ENCODE measurements around the gene RXRG.

RXRG gene

GRCh38 chr1:165451691-165452090, 6.8 kb upstream of the RXRG start:
- no peak for DNase-seq (ENCODE audit: low read depth in 2 of 2)

- no peak for DNase-seq (ENCODE audit: low read depth in 2 of 2)
Measured at GRCh38 chr1:165449131-165449530, 4.2 kb upstream of the RXRG start.

GRCh38 chr1:165445388-165445787, 462 bp upstream of the RXRG start:
- DNase-seq (ENCODE audit: low read depth in 2 of 2), result no peak

GRCh38 chr1:165443539-165444311, 1.2 kb downstream of the RXRG start:
- DNase-seq (ENCODE audit: low read depth in 2 of 2), result no peak

- DNase-seq (ENCODE audit: low read depth in 2 of 2), result no peak
Measured at GRCh38 chr1:165442653-165443052, 2.3 kb downstream of the RXRG start.

GRCh38 chr1:165442053-165442452, 2.9 kb downstream of the RXRG start:
- DNase-seq (ENCODE audit: low read depth in 2 of 2), result no peak

- no peak for DNase-seq (ENCODE audit: low read depth in 2 of 2)
Measured at GRCh38 chr1:165441166-165441880, 3.6 kb downstream of the RXRG start.

GRCh38 chr1:165439330-165439729, 5.6 kb downstream of the RXRG start:
- DNase-seq (ENCODE audit: low read depth in 2 of 2), result no peak

- no peak for DNase-seq (ENCODE audit: low read depth in 2 of 2)
Measured at GRCh38 chr1:165436994-165437393, 7.9 kb downstream of the RXRG start.

- no peak for DNase-seq (ENCODE audit: low read depth in 2 of 2)
Measured at GRCh38 chr1:165435801-165436200, 9.1 kb downstream of the RXRG start.

GRCh38 chr1:165434281-165434680, 10.6 kb downstream of the RXRG start:
- no peak for DNase-seq (ENCODE audit: low read depth in 2 of 2)

- DNase-seq (ENCODE audit: low read depth in 2 of 2), result no peak
Measured at GRCh38 chr1:165431079-165431478, 13.8 kb downstream of the RXRG start.

GRCh38 chr1:165426745-165427144, 18.2 kb downstream of the RXRG start:
- no peak for DNase-seq (ENCODE audit: low read depth in 2 of 2)

GRCh38 chr1:165425621-165426020, 19.3 kb downstream of the RXRG start:
- DNase-seq (ENCODE audit: low read depth in 2 of 2), result no peak

- no peak for DNase-seq (ENCODE audit: low read depth in 2 of 2)
Measured at GRCh38 chr1:165424454-165425216, 20.3 kb downstream of the RXRG start.

GRCh38 chr1:165423136-165423535, 21.8 kb downstream of the RXRG start:
- DNase-seq (ENCODE audit: low read depth in 2 of 2), result no peak

- no peak for DNase-seq (ENCODE audit: low read depth in 2 of 2)
Measured at GRCh38 chr1:165420655-165421054, 24.3 kb downstream of the RXRG start.

GRCh38 chr1:165419839-165420238, 25.1 kb downstream of the RXRG start:
- no peak for DNase-seq (ENCODE audit: low read depth in 2 of 2)

GRCh38 chr1:165418195-165418594, 26.7 kb downstream of the RXRG start:
- DNase-seq (ENCODE audit: low read depth in 2 of 2), result no peak

GRCh38 chr1:165416876-165417275, 28.1 kb downstream of the RXRG start:
- no peak for DNase-seq (ENCODE audit: low read depth in 2 of 2)

GRCh38 chr1:165415068-165415467, 29.9 kb downstream of the RXRG start:
- no peak for DNase-seq (ENCODE audit: low read depth in 2 of 2)

- DNase-seq (ENCODE audit: low read depth in 2 of 2), result no peak
Measured at GRCh38 chr1:165414620-165415019, 30.3 kb downstream of the RXRG start.

GRCh38 chr1:165411396-165411795, 33.5 kb downstream of the RXRG start:
- no peak for DNase-seq (ENCODE audit: low read depth in 2 of 2)

Measured in stimulated activated CD8-positive, alpha-beta memory T cell treated with anti-CD3 and anti-CD28 coated beads, Interleukin-7, amount 100 ng/mL, for 4 hours (primary cell).